NB4 (cell line): Measurements from ENCODE around the gene MLXIP.

ENCODE experiments used
- DNase-seq: peaks from one replicate; pipeline ENCODE4 v3.0.0; 2010; ENCODE audit warnings: low read depth
- H3K4me3 ChIP-seq: one replicate; pipeline ENCODE4 v1.5.1; 2011; ENCODE audit warnings: mild to moderate bottlenecking, low read depth, low read length, moderate library complexity
- CTCF ChIP-seq: IDR thresholded peaks from one replicate; pipeline ENCODE4 v1.5.1; 2012; ENCODE audit warnings: low read depth, low read length
- MYC ChIP-seq: IDR thresholded peaks from 2 replicates; pipeline ENCODE4 v1.6.1; 2011; ENCODE audit warnings: low read depth, low read length
- POLR2A ChIP-seq: IDR thresholded peaks from 2 replicates; pipeline ENCODE4 v1.6.1; 2011; ENCODE audit warnings: mild to moderate bottlenecking; ENCODE audit not compliant: insufficient read length; ENCODE audit errors: extremely low read depth
- TF ChIP-seq, protein P1 (sequence below): IDR thresholded peaks from 2 replicates; pipeline ENCODE4 v1.6.1; 2011; ENCODE audit warnings: low read depth, low read length

The MLXIP gene

DNA sequence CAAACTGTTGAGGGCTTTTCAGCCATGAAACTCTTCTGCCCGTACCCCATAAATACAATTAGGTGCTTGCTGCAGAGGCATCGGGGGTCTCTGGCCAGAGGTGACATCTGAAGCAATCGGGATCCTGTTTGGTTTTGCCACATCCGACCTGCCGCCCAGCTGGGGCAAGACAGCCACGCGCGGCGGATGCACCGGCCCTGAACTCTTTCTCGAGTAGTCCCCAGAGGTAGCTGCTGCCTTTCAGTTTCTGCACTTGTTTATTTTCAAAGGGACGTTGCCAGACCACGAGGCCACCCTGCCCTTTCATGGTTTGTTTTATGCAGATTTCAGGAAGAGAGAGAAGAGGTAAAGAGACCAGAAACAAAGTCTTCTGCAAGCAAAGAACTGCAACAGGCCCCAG lies 10.6 kb upstream of the MLXIP start:
- DNase-seq, result peak; percentile 52
- TF ChIP-seq, protein P1, sequence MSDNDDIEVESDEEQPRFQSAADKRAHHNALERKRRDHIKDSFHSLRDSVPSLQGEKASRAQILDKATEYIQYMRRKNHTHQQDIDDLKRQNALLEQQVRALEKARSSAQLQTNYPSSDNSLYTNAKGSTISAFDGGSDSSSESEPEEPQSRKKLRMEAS, result no peak
- TF ChIP-seq CTCF, result no peak
- TF ChIP-seq MYC, result no peak
- no peak for TF ChIP-seq POLR2A
- no peak overlapping the region for H3K4me3 ChIP-seq

GRCh38 chr12:122072031-122072970 lies 6.3 kb upstream of the MLXIP start:
- TF ChIP-seq CTCF, result no peak
- TF ChIP-seq, protein P1, result no peak
- H3K4me3 ChIP-seq, result no peak overlapping the region
- no peak for DNase-seq

GRCh38 chr12:122073815-122074214 lies 4.7 kb upstream of the MLXIP start:
- no peak for DNase-seq
- TF ChIP-seq, protein P1, result no peak
- TF ChIP-seq CTCF (no peak), MYC (no peak), POLR2A (no peak)
- H3K4me3 ChIP-seq, result no peak overlapping the region

DNA sequence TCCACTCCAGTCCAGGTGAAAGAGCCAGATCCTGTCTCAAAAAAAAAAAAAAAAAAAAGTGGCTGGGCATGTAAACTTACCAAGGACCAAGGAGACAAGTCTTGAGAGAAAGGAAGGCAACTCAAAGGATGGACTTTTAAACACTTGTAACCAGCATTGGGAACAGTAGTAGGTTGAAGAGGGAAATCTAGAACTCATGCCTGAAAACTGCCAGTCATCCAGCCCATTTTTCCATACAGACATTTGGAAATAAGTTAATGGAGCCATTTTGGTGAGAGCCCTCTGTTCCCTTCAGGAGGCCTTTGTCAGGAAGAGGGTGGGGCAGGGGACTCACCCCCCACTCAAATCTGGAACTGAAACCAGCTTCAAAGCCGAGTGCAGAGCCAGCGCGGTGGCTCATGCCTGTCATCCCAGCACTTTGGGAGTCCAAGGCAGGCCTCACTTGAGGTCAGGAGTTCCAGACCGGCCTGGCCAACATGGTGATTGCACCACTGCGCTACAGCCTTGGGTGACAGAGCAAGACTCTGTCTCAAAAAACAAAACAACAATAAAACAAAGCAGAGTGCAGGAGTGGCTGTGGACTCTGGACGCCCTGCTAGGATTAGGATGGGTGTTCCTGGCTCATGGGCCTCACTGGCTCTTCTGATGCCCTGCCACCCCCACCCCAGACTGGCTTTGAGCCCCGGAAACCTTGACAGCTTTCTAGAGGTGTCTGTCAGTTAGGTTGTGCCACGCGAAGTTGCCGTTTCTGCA lies 1.6 kb upstream of the MLXIP start:
- H3K4me3 ChIP-seq, result no peak overlapping the region
- DNase-seq, result no peak
- TF ChIP-seq, protein P1, result no peak
- TF ChIP-seq CTCF (no peak), MYC (no peak), POLR2A (no peak)

GRCh38 chr12:122079033-122079531 lies 526 bp downstream of the MLXIP start:
- peak overlapping the region; percentile 84 for H3K4me3 ChIP-seq
- peak; percentile 74 for DNase-seq
- TF ChIP-seq POLR2A, result no peak
- TF ChIP-seq, protein P1, result peak; percentile 35; the same call in 1 of the 2 replicates

- DNase-seq, result peak; percentile 77
- peak overlapping the region; percentile 84 for H3K4me3 ChIP-seq
- no peak for TF ChIP-seq CTCF
- TF ChIP-seq MYC, result no peak
- TF ChIP-seq, protein P1, result no peak
- TF ChIP-seq POLR2A, result no peak
Observed at GRCh38 chr12:122079532-122080081, 1.1 kb downstream of the MLXIP start.
